OCI-LY3 (cell line): Measurements from ENCODE around the gene AK9.

Experiments
- EZH2phosphoT487 ChIP-seq: fragments of 200-600 bp; shearing (Covaris generic); IDR thresholded peaks from 2 replicates; pipeline ENCODE4 v1.6.1; 2018; ENCODE audit warnings: antibody characterized with exemption, mixed run types, low read depth
- TF ChIP-seq, protein P1 (sequence below): fragments of 200-600, 300-600 bp; sonication (generic); IDR thresholded peaks from 2 replicates; pipeline ENCODE4 v1.5.1; 2014; ENCODE audit warnings: antibody characterized with exemption, low read length, low read depth

DNA sequence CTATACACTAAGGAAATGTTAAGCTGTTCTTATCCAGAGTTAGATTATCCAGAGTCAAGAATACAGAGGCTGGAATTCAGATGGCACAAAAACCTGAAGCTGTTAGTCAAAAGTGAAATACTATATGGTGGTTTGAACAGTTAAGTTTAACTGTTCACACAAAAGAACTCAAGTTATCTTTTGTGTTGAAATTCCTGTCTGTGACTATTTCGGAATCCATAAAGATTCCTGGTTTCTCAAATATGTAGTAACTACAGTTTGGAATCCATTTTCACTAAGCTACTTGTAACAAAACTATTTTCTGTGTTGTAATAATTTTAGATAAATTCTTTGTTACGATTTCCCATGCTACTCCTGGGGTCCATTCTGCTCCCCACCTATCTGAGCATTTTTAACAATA is 24.6 kb upstream of the AK9 start:
- TF ChIP-seq, protein P1, sequence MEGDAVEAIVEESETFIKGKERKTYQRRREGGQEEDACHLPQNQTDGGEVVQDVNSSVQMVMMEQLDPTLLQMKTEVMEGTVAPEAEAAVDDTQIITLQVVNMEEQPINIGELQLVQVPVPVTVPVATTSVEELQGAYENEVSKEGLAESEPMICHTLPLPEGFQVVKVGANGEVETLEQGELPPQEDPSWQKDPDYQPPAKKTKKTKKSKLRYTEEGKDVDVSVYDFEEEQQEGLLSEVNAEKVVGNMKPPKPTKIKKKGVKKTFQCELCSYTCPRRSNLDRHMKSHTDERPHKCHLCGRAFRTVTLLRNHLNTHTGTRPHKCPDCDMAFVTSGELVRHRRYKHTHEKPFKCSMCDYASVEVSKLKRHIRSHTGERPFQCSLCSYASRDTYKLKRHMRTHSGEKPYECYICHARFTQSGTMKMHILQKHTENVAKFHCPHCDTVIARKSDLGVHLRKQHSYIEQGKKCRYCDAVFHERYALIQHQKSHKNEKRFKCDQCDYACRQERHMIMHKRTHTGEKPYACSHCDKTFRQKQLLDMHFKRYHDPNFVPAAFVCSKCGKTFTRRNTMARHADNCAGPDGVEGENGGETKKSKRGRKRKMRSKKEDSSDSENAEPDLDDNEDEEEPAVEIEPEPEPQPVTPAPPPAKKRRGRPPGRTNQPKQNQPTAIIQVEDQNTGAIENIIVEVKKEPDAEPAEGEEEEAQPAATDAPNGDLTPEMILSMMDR, result no peak
- TF ChIP-seq EZH2phosphoT487, result no peak
